WTC11 (cell line): ENCODE measurements around the gene PIGX. TPM values are rescaled to one million over a fixed set of nuclear protein-coding genes. Genes with fewer than 3 reads are reported as not detected.

Experiments used
- ATAC-seq: fragments of 200-7000 bp; cut with Tn5 transposase; 2 replicates; pipeline ENCODE4 v1.10.0; 2021; ENCODE audit warnings: mild to moderate bottlenecking, moderate library complexity
- CTCF ChIA-PET: fragments of 300-600 bp; sonication (Branson Sonifier 250); formaldehyde crosslinking; loops from one replicate; lab custom pipeline; 2021; ENCODE audit warnings: antibody characterized with exemption; lab: Charles Lee
- POLR2A ChIA-PET: fragments of 350-600 bp; sonication (Branson Sonifier 250); formaldehyde crosslinking; loops from one replicate; lab custom pipeline; 2021; ENCODE audit warnings: antibody characterized with exemption; lab: Charles Lee
- DNase-seq: peaks from one replicate; pipeline ENCODE4 v3.0.0; 2021; ENCODE audit warnings: low spot score
- H3K27ac Mint-ChIP-seq: 2 replicates; pipeline ENCODE4 v1.8.0; 2021; ENCODE audit warnings: mixed read lengths
- H3K27me3 Mint-ChIP-seq: 2 replicates; pipeline ENCODE4 v1.8.0; 2021; ENCODE audit warnings: low read depth, mild to moderate bottlenecking, moderate library complexity, mixed read lengths
- H3K36me3 Mint-ChIP-seq: 2 replicates; pipeline ENCODE4 v1.8.0; 2021; ENCODE audit warnings: mixed read lengths
- H3K4me1 Mint-ChIP-seq: 2 replicates; pipeline ENCODE4 v1.8.0; 2022; ENCODE audit warnings: mixed read lengths
- H3K4me3 Mint-ChIP-seq: 2 replicates; pipeline ENCODE4 v1.8.0; 2021; ENCODE audit warnings: mild to moderate bottlenecking, moderate library complexity, mixed read lengths
- H3K9me3 Mint-ChIP-seq: 2 replicates; pipeline ENCODE4 v1.8.0; 2021; ENCODE audit warnings: mixed read lengths
- ELF4 ChIP-seq: sonication (generic); formaldehyde crosslinking; IDR thresholded peaks from 2 replicates; pipeline ENCODE4 v1.8.1; 2022; ENCODE audit warnings: low read depth, mild to moderate bottlenecking, moderate library complexity, missing genetic modification reagents
- GRHL2 ChIP-seq: fragments of 250-450 bp; sonication (Bioruptor Pico); IDR thresholded peaks from 2 replicates; pipeline ENCODE4 v1.8.0; 2022; ENCODE audit warnings: mild to moderate bottlenecking, moderate library complexity; ENCODE audit not compliant: insufficient replicate concordance, severe bottlenecking
- KAT7 ChIP-seq: sonication (generic); formaldehyde crosslinking; IDR thresholded peaks from 2 replicates; pipeline ENCODE4 v1.8.1; 2023; ENCODE audit warnings: missing genetic modification reagents, mild to moderate bottlenecking, borderline replicate concordance
- NFYB ChIP-seq: sonication (generic); formaldehyde crosslinking; conservative IDR thresholded peaks from 2 replicates; pipeline ENCODE4 v1.8.0; 2022; ENCODE audit warnings: low read depth, missing genetic modification reagents
- NR3C1 ChIP-seq: sonication (generic); formaldehyde crosslinking; conservative IDR thresholded peaks from 2 replicates; pipeline ENCODE4 v1.8.1; 2023; ENCODE audit warnings: low read depth, mild to moderate bottlenecking, missing genetic modification reagents
- PRRX2 ChIP-seq: fragments of 250-450 bp; sonication (Bioruptor Pico); IDR thresholded peaks from 2 replicates; pipeline ENCODE4 v1.8.0; 2021; ENCODE audit warnings: mild to moderate bottlenecking
- RORB ChIP-seq: fragments of 250-450 bp; sonication (Bioruptor Pico); IDR thresholded peaks from 2 replicates; pipeline ENCODE4 v1.9.0; 2021; ENCODE audit warnings: mild to moderate bottlenecking
- TEAD4 ChIP-seq: sonication (generic); formaldehyde crosslinking; IDR thresholded peaks from 2 replicates; pipeline ENCODE4 v1.8.0; 2022; ENCODE audit warnings: mild to moderate bottlenecking, missing genetic modification reagents
- ZNF219 ChIP-seq: sonication (generic); formaldehyde crosslinking; IDR thresholded peaks from 2 replicates; pipeline ENCODE4 v1.8.0; 2023; ENCODE audit warnings: missing genetic modification reagents, mild to moderate bottlenecking, borderline replicate concordance
- ZNF263 ChIP-seq: sonication (generic); formaldehyde crosslinking; IDR thresholded peaks from 2 replicates; pipeline ENCODE4 v1.8.1; 2022; ENCODE audit warnings: low read depth, mild to moderate bottlenecking, moderate library complexity, missing genetic modification reagents
- total RNA-seq: library from RNA; stranded (reverse); gene quantifications from 3 replicates; pipeline ENCODE4 v1.2.3, GENCODE V29; 2021
- TF ChIP-seq, protein P1 (sequence below): sonication (generic); formaldehyde crosslinking; IDR thresholded peaks from 2 replicates; pipeline ENCODE4 v1.8.1; 2022; ENCODE audit warnings: mild to moderate bottlenecking, missing genetic modification reagents, moderate library complexity, borderline replicate concordance
- TF ChIP-seq, protein P2 (sequence below): sonication (generic); formaldehyde crosslinking; IDR thresholded peaks from 2 replicates; pipeline ENCODE4 v1.8.0; 2022; ENCODE audit warnings: missing genetic modification reagents
- TF ChIP-seq, protein P3 (sequence below): sonication (generic); formaldehyde crosslinking; IDR thresholded peaks from 2 replicates; pipeline ENCODE4 v1.8.1; 2023; ENCODE audit warnings: mild to moderate bottlenecking, missing genetic modification reagents
- TF ChIP-seq, protein P4 (sequence below): sonication (generic); formaldehyde crosslinking; IDR thresholded peaks from 2 replicates; pipeline ENCODE4 v1.8.0; 2022; ENCODE audit warnings: mild to moderate bottlenecking, missing genetic modification reagents
- TF ChIP-seq, protein P5 (sequence below): fragments of 250-450 bp; sonication (Bioruptor Pico); IDR thresholded peaks from 2 replicates; pipeline ENCODE4 v1.9.0; 2021; ENCODE audit warnings: moderate library complexity, mild to moderate bottlenecking, inconsistent platforms, borderline replicate concordance
- TF ChIP-seq, protein P6 (sequence below): fragments of 250-450 bp; sonication (Bioruptor Pico); IDR thresholded peaks from 2 replicates; pipeline ENCODE4 v2.1.2; 2022; ENCODE audit warnings: mild to moderate bottlenecking, moderate library complexity
- TF ChIP-seq, protein P7 (sequence below): sonication (generic); formaldehyde crosslinking; IDR thresholded peaks from 2 replicates; pipeline ENCODE4 v1.8.1; 2023; ENCODE audit warnings: mild to moderate bottlenecking, missing genetic modification reagents, borderline replicate concordance
- TF ChIP-seq, protein P8 (sequence below): sonication (generic); formaldehyde crosslinking; IDR thresholded peaks from 2 replicates; pipeline ENCODE4 v1.8.1; 2023; ENCODE audit warnings: mild to moderate bottlenecking, missing genetic modification reagents

PIGX gene
- total RNA-seq, 1 experiment from 2014 or later, result 12.8 TPM

DNA sequence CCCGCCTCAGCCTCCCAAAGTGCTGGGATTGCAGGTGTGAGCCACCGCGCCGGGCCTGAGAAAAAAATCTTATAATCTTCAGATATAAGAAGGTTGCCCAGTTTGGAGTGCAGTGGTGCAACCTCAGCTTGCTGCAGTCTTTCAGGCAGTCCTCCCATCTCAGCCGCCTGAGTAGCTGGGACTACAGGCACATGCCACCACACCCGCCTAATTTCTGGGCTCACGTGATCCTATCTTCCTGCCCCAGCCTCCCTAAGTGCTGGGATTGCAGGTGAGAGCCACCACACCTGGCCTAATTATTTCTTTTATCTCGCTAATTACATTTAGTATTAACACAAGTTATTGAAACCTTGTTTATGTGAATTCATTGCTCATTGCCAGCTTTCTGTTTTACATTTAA lies 41.0 kb downstream of the PIGX start:
- peak overlapping the region; percentile 28; the same call in 1 of the 2 replicates for H3K27ac Mint-ChIP-seq
- H3K9me3 Mint-ChIP-seq, result peaks cover 27% of the 10 kb centered on the region
- ChIA-PET POLR2A (no interaction called here), CTCF (interaction anchor here (0.7 kb wide), 1 partner anchor 189 kb away, joined by 3 read pairs; the partner anchor contains the start of gene NCBP2)
- DNase-seq (no peak), ATAC-seq (no peak)
- no peak overlapping the region for H3K4me3 Mint-ChIP-seq
- peaks cover 31% of the 10 kb centered on the region for H3K4me1 Mint-ChIP-seq
- peaks cover 58% of the 10 kb centered on the region for H3K36me3 Mint-ChIP-seq
- TF ChIP-seq, protein P1, sequence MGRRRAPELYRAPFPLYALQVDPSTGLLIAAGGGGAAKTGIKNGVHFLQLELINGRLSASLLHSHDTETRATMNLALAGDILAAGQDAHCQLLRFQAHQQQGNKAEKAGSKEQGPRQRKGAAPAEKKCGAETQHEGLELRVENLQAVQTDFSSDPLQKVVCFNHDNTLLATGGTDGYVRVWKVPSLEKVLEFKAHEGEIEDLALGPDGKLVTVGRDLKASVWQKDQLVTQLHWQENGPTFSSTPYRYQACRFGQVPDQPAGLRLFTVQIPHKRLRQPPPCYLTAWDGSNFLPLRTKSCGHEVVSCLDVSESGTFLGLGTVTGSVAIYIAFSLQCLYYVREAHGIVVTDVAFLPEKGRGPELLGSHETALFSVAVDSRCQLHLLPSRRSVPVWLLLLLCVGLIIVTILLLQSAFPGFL, result no peak
- TF ChIP-seq, protein P2, sequence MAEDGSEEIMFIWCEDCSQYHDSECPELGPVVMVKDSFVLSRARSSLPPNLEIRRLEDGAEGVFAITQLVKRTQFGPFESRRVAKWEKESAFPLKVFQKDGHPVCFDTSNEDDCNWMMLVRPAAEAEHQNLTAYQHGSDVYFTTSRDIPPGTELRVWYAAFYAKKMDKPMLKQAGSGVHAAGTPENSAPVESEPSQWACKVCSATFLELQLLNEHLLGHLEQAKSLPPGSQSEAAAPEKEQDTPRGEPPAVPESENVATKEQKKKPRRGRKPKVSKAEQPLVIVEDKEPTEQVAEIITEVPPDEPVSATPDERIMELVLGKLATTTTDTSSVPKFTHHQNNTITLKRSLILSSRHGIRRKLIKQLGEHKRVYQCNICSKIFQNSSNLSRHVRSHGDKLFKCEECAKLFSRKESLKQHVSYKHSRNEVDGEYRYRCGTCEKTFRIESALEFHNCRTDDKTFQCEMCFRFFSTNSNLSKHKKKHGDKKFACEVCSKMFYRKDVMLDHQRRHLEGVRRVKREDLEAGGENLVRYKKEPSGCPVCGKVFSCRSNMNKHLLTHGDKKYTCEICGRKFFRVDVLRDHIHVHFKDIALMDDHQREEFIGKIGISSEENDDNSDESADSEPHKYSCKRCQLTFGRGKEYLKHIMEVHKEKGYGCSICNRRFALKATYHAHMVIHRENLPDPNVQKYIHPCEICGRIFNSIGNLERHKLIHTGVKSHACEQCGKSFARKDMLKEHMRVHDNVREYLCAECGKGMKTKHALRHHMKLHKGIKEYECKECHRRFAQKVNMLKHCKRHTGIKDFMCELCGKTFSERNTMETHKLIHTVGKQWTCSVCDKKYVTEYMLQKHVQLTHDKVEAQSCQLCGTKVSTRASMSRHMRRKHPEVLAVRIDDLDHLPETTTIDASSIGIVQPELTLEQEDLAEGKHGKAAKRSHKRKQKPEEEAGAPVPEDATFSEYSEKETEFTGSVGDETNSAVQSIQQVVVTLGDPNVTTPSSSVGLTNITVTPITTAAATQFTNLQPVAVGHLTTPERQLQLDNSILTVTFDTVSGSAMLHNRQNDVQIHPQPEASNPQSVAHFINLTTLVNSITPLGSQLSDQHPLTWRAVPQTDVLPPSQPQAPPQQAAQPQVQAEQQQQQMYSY (CRISPR knock-in tag), result no peak
- TF ChIP-seq, protein P3, sequence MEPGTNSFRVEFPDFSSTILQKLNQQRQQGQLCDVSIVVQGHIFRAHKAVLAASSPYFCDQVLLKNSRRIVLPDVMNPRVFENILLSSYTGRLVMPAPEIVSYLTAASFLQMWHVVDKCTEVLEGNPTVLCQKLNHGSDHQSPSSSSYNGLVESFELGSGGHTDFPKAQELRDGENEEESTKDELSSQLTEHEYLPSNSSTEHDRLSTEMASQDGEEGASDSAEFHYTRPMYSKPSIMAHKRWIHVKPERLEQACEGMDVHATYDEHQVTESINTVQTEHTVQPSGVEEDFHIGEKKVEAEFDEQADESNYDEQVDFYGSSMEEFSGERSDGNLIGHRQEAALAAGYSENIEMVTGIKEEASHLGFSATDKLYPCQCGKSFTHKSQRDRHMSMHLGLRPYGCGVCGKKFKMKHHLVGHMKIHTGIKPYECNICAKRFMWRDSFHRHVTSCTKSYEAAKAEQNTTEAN (CRISPR knock-in tag), result no peak
- TF ChIP-seq, protein P4, sequence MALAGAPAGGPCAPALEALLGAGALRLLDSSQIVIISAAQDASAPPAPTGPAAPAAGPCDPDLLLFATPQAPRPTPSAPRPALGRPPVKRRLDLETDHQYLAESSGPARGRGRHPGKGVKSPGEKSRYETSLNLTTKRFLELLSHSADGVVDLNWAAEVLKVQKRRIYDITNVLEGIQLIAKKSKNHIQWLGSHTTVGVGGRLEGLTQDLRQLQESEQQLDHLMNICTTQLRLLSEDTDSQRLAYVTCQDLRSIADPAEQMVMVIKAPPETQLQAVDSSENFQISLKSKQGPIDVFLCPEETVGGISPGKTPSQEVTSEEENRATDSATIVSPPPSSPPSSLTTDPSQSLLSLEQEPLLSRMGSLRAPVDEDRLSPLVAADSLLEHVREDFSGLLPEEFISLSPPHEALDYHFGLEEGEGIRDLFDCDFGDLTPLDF (CRISPR knock-in tag), result no peak
- TF ChIP-seq PRRX2 (CRISPR knock-in tag) (no peak), NR3C1 (CRISPR knock-in tag) (no peak), NFYB (CRISPR knock-in tag) (no peak), TEAD4 (no peak), KAT7 (CRISPR knock-in tag) (no peak), ELF4 (no peak), GRHL2 (CRISPR knock-in tag) (no peak), RORB (CRISPR knock-in tag) (no peak), ZNF263 (no peak), ZNF219 (CRISPR knock-in tag) (no peak)
- TF ChIP-seq, protein P5, sequence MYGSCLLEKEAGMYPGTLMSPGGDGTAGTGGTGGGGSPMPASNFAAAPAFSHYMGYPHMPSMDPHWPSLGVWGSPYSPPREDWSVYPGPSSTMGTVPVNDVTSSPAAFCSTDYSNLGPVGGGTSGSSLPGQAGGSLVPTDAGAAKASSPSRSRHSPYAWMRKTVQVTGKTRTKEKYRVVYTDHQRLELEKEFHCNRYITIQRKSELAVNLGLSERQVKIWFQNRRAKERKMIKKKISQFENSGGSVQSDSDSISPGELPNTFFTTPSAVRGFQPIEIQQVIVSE (CRISPR knock-in tag), result no peak
- TF ChIP-seq, protein P6, sequence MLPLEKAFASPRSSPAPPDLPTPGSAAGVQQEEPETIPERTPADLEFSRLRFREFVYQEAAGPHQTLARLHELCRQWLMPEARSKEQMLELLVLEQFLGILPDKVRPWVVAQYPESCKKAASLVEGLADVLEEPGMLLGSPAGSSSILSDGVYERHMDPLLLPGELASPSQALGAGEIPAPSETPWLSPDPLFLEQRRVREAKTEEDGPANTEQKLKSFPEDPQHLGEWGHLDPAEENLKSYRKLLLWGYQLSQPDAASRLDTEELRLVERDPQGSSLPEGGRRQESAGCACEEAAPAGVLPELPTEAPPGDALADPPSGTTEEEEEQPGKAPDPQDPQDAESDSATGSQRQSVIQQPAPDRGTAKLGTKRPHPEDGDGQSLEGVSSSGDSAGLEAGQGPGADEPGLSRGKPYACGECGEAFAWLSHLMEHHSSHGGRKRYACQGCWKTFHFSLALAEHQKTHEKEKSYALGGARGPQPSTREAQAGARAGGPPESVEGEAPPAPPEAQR (CRISPR knock-in tag), result no peak
- TF ChIP-seq, protein P7, sequence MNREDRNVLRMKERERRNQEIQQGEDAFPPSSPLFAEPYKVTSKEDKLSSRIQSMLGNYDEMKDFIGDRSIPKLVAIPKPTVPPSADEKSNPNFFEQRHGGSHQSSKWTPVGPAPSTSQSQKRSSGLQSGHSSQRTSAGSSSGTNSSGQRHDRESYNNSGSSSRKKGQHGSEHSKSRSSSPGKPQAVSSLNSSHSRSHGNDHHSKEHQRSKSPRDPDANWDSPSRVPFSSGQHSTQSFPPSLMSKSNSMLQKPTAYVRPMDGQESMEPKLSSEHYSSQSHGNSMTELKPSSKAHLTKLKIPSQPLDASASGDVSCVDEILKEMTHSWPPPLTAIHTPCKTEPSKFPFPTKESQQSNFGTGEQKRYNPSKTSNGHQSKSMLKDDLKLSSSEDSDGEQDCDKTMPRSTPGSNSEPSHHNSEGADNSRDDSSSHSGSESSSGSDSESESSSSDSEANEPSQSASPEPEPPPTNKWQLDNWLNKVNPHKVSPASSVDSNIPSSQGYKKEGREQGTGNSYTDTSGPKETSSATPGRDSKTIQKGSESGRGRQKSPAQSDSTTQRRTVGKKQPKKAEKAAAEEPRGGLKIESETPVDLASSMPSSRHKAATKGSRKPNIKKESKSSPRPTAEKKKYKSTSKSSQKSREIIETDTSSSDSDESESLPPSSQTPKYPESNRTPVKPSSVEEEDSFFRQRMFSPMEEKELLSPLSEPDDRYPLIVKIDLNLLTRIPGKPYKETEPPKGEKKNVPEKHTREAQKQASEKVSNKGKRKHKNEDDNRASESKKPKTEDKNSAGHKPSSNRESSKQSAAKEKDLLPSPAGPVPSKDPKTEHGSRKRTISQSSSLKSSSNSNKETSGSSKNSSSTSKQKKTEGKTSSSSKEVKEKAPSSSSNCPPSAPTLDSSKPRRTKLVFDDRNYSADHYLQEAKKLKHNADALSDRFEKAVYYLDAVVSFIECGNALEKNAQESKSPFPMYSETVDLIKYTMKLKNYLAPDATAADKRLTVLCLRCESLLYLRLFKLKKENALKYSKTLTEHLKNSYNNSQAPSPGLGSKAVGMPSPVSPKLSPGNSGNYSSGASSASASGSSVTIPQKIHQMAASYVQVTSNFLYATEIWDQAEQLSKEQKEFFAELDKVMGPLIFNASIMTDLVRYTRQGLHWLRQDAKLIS (CRISPR knock-in tag), result no peak
- TF ChIP-seq, protein P8, sequence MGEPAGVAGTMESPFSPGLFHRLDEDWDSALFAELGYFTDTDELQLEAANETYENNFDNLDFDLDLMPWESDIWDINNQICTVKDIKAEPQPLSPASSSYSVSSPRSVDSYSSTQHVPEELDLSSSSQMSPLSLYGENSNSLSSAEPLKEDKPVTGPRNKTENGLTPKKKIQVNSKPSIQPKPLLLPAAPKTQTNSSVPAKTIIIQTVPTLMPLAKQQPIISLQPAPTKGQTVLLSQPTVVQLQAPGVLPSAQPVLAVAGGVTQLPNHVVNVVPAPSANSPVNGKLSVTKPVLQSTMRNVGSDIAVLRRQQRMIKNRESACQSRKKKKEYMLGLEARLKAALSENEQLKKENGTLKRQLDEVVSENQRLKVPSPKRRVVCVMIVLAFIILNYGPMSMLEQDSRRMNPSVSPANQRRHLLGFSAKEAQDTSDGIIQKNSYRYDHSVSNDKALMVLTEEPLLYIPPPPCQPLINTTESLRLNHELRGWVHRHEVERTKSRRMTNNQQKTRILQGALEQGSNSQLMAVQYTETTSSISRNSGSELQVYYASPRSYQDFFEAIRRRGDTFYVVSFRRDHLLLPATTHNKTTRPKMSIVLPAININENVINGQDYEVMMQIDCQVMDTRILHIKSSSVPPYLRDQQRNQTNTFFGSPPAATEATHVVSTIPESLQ (CRISPR knock-in tag), result no peak
- H3K27me3 Mint-ChIP-seq, result no peaks in the 10 kb centered on the region
